ENCODE results near the gene FAAP100. TPM values are rescaled to one million over a fixed set of nuclear protein-coding genes. Genes with fewer than 3 reads are reported as not detected.

FAAP100 gene
- total RNA-seq, 1 donor from 2014 or later = 41.4 TPM

- no peak for DNase-seq (ENCODE audit: low read depth)
- Histone ChIP-seq H3K27me3 (ENCODE audit: control insufficient read depth, insufficient read depth, low read length) (no peaks in the 10 kb centered on the region), H3K36me3 (ENCODE audit: control insufficient read depth, insufficient read depth, low read length) (peaks cover 5% of the 10 kb centered on the region), H3K4me3 (ENCODE audit: low read depth, low read length) (no peak overlapping the region)
- TF ChIP-seq, protein P1, sequence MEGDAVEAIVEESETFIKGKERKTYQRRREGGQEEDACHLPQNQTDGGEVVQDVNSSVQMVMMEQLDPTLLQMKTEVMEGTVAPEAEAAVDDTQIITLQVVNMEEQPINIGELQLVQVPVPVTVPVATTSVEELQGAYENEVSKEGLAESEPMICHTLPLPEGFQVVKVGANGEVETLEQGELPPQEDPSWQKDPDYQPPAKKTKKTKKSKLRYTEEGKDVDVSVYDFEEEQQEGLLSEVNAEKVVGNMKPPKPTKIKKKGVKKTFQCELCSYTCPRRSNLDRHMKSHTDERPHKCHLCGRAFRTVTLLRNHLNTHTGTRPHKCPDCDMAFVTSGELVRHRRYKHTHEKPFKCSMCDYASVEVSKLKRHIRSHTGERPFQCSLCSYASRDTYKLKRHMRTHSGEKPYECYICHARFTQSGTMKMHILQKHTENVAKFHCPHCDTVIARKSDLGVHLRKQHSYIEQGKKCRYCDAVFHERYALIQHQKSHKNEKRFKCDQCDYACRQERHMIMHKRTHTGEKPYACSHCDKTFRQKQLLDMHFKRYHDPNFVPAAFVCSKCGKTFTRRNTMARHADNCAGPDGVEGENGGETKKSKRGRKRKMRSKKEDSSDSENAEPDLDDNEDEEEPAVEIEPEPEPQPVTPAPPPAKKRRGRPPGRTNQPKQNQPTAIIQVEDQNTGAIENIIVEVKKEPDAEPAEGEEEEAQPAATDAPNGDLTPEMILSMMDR (IDR thresholded peaks at IDR 0.05; ENCODE audit: insufficient read depth, low read length, poor library complexity, severe bottlenecking) = no peak
Observed at GRCh38 chr17:81561494-81561885, 9.3 kb upstream of the FAAP100 start.

DNA sequence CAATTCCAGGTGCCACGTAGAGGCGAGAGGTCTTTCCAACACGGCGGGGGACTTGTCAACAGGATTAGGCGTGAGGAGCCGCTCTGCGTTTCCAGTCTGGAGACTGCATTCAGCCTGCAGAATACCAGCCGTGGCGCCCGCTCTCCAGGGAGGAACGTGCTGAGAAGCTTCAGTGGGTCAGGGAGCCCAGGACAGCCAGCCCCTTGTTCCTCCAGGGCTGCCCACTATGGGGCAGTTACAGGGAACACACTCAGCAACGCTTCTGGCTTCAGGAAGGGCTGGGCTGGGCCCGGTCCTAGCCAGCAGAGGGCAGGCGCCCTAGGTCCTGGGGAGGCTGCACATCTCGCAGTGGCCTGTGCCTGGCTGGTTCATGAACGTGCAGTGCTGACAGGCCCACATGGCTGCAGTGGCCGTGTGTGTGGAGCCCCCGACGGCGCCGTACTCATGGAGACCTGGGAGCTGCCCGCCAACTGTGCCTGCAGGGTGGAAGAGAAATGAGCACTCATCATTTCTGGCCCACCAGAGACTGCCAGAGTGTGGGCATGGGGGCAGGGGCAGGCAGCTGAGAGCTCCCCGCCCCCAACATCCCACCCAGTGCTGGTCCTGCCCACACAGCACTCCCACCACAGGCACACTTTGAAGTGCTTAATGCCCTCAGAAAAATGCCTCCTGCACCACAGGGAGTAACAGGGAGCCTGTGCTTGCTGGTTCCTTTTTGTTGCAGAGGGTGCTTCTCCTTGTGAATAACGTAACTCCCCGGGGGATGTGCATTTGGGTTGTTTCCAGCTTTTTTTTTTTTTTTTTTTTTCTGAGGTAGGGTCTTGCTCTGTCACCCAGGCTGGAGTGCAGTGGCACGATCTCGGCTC is 7.0 kb upstream of the FAAP100 start:
- TF ChIP-seq, protein P1 (IDR thresholded peaks at IDR 0.05; ENCODE audit: insufficient read depth, low read length, poor library complexity, severe bottlenecking) = peak; percentile 22
- H3K27me3 ChIP-seq (ENCODE audit: control insufficient read depth, insufficient read depth, low read length) = no peaks in the 10 kb centered on the region
- no peak for DNase-seq (ENCODE audit: low read depth)
- peaks cover 3% of the 10 kb centered on the region for H3K36me3 ChIP-seq (ENCODE audit: control insufficient read depth, insufficient read depth, low read length)
- H3K4me3 ChIP-seq (ENCODE audit: low read depth, low read length) = no peak overlapping the region

DNA sequence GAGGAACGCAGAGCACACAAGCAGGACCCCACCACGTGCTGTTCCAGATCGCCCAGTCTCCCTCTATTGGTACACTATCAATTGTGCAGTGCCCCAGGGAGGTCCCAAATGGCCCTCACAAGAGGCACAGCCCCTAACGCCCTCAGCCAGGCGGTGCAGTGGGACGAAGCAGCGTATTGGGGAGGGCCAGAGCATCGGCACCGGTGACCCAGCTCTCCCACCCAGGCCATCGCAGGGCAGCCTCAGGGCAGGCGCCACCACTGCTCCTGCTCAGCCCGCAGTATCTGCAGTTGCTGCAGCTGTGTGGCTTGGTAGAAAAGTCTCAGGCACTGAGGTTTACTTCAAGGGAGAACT is 5.9 kb upstream of the FAAP100 start:
- TF ChIP-seq, protein P1 (IDR thresholded peaks at IDR 0.05; ENCODE audit: insufficient read depth, low read length, poor library complexity, severe bottlenecking) = no peak
- Histone ChIP-seq H3K36me3 (ENCODE audit: control insufficient read depth, insufficient read depth, low read length) (peaks cover 3% of the 10 kb centered on the region), H3K4me3 (ENCODE audit: low read depth, low read length) (no peak overlapping the region), H3K27me3 (ENCODE audit: control insufficient read depth, insufficient read depth, low read length) (no peaks in the 10 kb centered on the region)
- no peak for DNase-seq (ENCODE audit: low read depth)

GRCh38 chr17:81557276-81558114 is 5.3 kb upstream of the FAAP100 start:
- H3K36me3 ChIP-seq (ENCODE audit: control insufficient read depth, insufficient read depth, low read length) = peaks cover 3% of the 10 kb centered on the region

GRCh38 chr17:81556863-81557262 is 4.7 kb upstream of the FAAP100 start:
- Histone ChIP-seq H3K27me3 (ENCODE audit: control insufficient read depth, insufficient read depth, low read length) (no peaks in the 10 kb centered on the region), H3K36me3 (ENCODE audit: control insufficient read depth, insufficient read depth, low read length) (peaks cover 3% of the 10 kb centered on the region), H3K4me3 (ENCODE audit: low read depth, low read length) (no peak overlapping the region)
- no peak for DNase-seq (ENCODE audit: low read depth)
- TF ChIP-seq, protein P1 (IDR thresholded peaks at IDR 0.05; ENCODE audit: insufficient read depth, low read length, poor library complexity, severe bottlenecking) = no peak

More at GRCh38 chr17:81557276-81558114, 5.3 kb upstream of the FAAP100 start:
- TF ChIP-seq, protein P1 (IDR thresholded peaks at IDR 0.05; ENCODE audit: insufficient read depth, low read length, poor library complexity, severe bottlenecking) = no peak
- H3K27me3 ChIP-seq (ENCODE audit: control insufficient read depth, insufficient read depth, low read length) = no peaks in the 10 kb centered on the region
- no peak overlapping the region for H3K4me3 ChIP-seq (ENCODE audit: low read depth, low read length)
- DNase-seq (ENCODE audit: low read depth) = no peak

All from kidney epithelial cell (primary cell).